DMS153 treated with DMSO at 0.1 percent for 48 hours (cell line): Measurements from ENCODE around the gene PRG3.
A peak's percentile ranks its signal among the peaks of the same experiment; 100 is the strongest.

Experiments used
- DNase-seq: peaks from one replicate; lab custom pipeline; 2025; ENCODE audit not compliant: unreplicated experiment; lab: John Stamatoyannopoulos, UW

Gene PRG3

GRCh38 chr11:57391539-57391938 lies 10.6 kb upstream of the PRG3 start:
- DNase-seq: no peak

- no peak for DNase-seq
Measured at GRCh38 chr11:57391111-57391510, 10.2 kb upstream of the PRG3 start.

GRCh38 chr11:57390535-57390934 lies 9.6 kb upstream of the PRG3 start, which contains the start of gene PRG2:
PRG2 (minus strand) TSS chr11:57390650; CDS start chr11:57389944, 706 bp downstream.
- no peak for DNase-seq

GRCh38 chr11:57387289-57388030 lies 6.5 kb upstream of the PRG3 start:
- no peak for DNase-seq

- no peak for DNase-seq
Measured at GRCh38 chr11:57386178-57386940, 5.4 kb upstream of the PRG3 start.

- DNase-seq: no peak
Measured at GRCh38 chr11:57379732-57380131, 1.2 kb downstream of the PRG3 start.

GRCh38 chr11:57378186-57378585 lies 2.8 kb downstream of the PRG3 start:
- no peak for DNase-seq

- DNase-seq: no peak
Measured at GRCh38 chr11:57377107-57377506, 3.8 kb downstream of the PRG3 start.

- DNase-seq: no peak
Measured at GRCh38 chr11:57376095-57377090, 4.6 kb downstream of the PRG3 start.

DNA sequence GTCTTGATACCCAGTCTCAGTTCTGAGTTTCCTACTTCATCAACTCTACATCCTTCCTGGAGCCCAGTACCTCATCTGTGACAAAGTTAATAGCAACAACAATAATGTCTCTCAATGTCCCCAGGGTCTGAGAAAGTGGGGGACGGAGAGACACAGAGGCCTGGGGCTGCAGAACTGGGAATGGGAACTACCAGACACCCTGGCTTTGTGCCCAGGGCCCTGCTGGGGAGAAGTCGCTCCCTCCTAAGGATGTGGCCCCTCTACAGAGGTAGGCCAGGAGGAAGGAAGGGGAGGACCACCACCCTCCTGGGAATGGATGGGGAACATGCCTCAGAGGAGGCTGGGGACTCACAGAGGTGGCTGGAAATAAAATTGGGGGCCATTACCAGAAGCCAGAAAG lies 5.5 kb downstream of the PRG3 start:
- DNase-seq: no peak

- DNase-seq: no peak
Measured at GRCh38 chr11:57374966-57375365, 6.0 kb downstream of the PRG3 start.

DNA sequence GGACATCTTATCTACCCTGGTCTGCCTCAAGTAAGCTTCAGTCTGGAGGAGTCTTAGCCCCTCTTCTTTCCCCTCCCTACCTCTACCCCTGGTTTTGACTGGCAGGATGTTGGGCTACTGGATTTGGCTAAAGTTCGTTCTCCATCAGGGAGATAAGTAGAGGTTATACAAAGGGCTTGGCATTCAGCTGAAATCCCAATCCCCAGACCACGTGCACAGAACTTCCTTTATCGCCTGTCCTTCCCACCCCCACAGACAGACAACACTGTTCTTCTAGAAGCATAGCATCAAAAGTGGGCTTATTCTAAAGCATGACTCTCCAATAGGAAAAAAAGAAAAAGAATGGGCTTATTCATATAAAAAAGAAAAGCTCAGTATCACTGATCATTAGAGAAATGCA lies 7.8 kb downstream of the PRG3 start:
- DNase-seq: no peak

- no peak for DNase-seq
Measured at GRCh38 chr11:57370941-57371340, 10.0 kb downstream of the PRG3 start.

GRCh38 chr11:57370251-57370650 lies 10.7 kb downstream of the PRG3 start:
- DNase-seq: no peak

GRCh38 chr11:57368845-57369232 lies 12.1 kb downstream of the PRG3 start:
- DNase-seq: no peak

DNA sequence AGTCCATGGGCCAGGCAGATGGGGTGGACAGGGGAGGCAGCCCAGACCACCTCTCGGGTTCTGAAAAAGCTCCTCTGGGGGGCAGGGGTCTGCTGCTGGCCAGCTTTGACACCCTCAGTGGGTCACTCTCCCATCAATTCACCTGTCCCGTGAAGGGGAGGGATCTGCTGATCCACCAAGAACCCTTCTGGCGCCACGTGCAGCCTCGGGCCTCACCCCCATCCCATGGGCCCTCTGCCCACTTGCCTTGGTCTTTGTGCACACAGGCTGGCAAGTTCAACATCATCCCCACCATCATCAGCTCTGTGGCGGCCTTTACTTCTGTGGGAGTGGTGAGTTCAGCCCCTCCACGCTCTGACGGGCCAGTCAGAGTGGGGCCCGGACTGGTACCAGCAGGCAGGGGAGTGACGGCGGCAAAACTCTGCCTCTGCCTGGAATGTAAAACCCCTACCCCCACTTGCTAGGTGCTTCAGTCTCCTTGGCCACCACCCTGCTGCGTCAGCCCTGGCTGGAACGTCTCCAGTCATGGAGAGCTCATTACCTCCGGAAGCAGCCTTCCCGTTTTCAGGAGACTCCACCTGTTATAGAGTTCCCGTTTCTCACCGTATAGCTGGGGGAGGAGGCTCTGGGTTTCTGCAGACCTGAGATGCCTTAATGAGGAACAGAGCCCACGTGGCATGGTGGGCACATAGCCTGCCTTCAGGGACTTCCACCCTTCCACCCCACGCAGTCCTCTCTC lies 12.7 kb downstream of the PRG3 start:
- peak; percentile 1 for DNase-seq

DNA sequence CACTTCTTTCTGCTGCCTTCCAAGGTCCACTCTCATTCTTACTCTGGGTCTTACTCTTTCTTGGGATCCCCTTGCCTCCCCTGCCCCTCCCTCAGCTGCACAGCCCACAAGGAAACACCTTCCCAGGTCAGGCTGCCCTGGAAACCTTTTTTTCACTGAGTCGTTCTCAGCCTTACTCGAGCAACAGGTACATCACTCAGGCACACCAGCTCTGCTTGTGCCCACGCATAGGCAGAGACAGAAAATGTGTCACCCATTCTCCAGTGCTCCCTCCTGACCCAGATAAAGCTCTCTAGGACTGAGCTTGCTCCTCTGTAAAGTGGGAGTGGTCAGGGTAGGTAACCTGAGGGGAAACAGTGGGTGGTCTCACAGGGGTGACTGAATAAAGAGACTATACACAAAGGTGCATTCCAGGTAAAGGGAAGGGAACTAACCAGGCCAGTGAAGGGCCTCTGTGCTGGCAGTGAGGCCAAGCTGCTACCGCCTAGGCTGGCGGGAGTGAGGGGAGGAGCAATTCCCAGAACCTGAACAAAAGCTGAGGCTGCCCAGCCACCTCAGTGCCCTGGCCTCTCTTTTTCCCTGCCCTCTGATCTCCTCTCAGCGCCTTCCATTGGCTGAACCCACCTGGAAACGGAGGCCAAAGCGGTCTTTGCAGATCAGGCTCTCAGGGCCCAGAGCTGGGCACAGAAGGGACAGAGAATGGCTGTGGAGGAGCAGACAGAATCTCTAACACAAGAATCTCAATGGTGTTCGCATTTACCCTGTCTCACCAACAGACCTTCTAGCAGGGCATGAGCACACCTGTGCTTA lies 15.9 kb downstream of the PRG3 start:
- DNase-seq: no peak

DNA sequence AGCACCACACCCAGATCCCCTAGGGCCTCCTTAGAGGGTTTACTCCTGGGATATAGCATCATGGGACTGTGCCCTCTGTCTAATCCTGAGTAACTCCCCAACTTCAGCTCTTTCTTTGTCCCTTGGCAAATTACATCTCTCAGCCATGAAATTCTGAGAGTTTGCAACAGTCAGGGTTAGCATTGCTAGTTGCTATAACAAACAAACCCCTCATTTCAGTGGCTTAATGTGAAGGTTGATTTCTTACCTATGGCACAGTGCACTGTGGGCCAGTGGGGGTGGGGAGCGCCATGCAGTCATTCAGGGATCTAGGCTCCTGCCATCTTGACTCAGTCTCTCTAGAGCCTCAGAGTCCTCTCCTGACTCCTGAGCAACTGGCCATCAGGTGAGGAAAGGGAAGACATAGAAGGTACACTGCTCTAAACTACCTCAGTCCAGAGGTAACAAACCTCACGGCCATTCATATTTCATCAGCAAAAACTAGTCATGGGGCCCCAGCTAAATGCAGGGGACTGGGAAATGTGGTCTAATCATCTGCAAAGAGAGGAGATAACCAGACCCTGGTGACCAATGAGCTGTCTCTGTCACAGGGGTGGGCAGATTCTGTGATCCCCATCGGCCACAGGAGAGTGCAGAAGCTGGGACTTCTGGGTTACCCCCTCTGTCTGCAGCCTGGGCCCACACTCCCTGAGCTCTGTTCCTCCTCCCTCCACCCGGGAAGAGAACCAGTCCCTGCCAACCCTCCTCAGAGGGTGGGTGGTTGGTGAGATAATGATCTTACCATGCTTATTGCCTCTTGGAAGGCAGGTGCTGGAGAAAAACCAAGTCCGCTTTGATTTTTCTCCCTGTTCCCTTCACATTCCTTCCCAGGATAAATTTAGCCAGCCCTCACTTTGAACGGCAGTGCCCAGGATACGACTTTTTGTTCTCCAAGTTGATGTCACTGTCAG lies 17.5 kb downstream of the PRG3 start:
- DNase-seq: no peak

DNA sequence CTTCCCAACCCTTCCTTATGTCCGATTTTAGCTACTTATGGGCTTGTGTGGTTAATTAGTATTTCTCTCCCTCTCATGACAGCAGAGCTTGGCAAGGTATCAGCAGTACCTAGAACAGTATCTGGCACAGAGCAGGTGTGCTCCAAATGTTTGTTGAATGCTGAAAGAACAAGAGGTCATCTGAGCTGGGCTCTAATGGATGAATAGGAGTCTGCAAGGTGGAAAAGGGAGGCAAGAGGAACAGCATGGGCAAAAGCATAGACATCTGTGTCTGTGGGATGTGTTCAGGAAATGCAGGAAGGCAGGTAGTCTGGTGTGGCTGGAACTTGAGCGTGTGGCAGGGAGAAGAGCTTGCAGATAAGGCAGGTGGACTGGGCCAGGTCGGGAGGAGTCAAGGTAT lies 19.0 kb downstream of the PRG3 start:
- DNase-seq: no peak
